NCI-H1417 treated with DMSO at 0.1 percent for 48 hours (cell line): Measurements from ENCODE around the gene GLIPR2.
"Not testable (repeated sequence)": the region's sequence is repeated elsewhere in the genome, so short reads cannot be mapped to it uniquely, and the experiment has no call there.

Experiments used
- DNase-seq: peaks from one replicate; lab custom pipeline; 2025; lab: John Stamatoyannopoulos, UW

GLIPR2 gene

GRCh38 chr9:36123515-36123914 is 13.0 kb upstream of the GLIPR2 start:
- no peak for DNase-seq

GRCh38 chr9:36125062-36125855 is 11.3 kb upstream of the GLIPR2 start:
- DNase-seq: no peak

GRCh38 chr9:36126016-36126730 is 10.4 kb upstream of the GLIPR2 start:
- no peak for DNase-seq

GRCh38 chr9:36127652-36128244 is 8.8 kb upstream of the GLIPR2 start:
- no peak for DNase-seq

GRCh38 chr9:36128349-36128748 is 8.2 kb upstream of the GLIPR2 start:
- DNase-seq: no peak

GRCh38 chr9:36129139-36129538 is 7.4 kb upstream of the GLIPR2 start:
- no peak for DNase-seq

GRCh38 chr9:36131666-36132065 is 4.9 kb upstream of the GLIPR2 start:
- not testable (repeated sequence) for DNase-seq

- no peak for DNase-seq
These were observed 4.4 kb upstream of the GLIPR2 start for GRCh38 chr9:36132086-36132485.

- DNase-seq: no peak
These were observed 1.6 kb upstream of the GLIPR2 start for GRCh38 chr9:36134761-36135505.

GRCh38 chr9:36135741-36136271 is 727 bp upstream of the GLIPR2 start:
- DNase-seq: no peak

GRCh38 chr9:36136894-36137391 is 410 bp downstream of the GLIPR2 start:
- DNase-seq: no peak

GRCh38 chr9:36137392-36138004 is 965 bp downstream of the GLIPR2 start:
- DNase-seq: no peak

- DNase-seq: no peak
These were observed 2.0 kb downstream of the GLIPR2 start for GRCh38 chr9:36138496-36138895.

GRCh38 chr9:36138901-36139300 is 2.4 kb downstream of the GLIPR2 start:
- no peak for DNase-seq

GRCh38 chr9:36140086-36141084 is 3.9 kb downstream of the GLIPR2 start:
- DNase-seq: no peak

GRCh38 chr9:36141288-36141687 is 4.8 kb downstream of the GLIPR2 start:
- no peak for DNase-seq

GRCh38 chr9:36141761-36142160 is 5.2 kb downstream of the GLIPR2 start:
- no peak for DNase-seq

- DNase-seq: no peak
These were observed 6.1 kb downstream of the GLIPR2 start for GRCh38 chr9:36142510-36143244.

- no peak for DNase-seq
These were observed 6.7 kb downstream of the GLIPR2 start for GRCh38 chr9:36143245-36143641.
